GM20000 (cell line): ENCODE data around the gene SERPINA4.

Experiments
- DNase-seq: peaks from one replicate; pipeline ENCODE4 v3.0.0; 2012; ENCODE audit warnings: low spot score
- TF ChIP-seq, protein P1 (sequence below): IDR thresholded peaks from 2 replicates; pipeline ENCODE4 v1.5.1; 2012; ENCODE audit warnings: mild to moderate bottlenecking, control low read depth; ENCODE audit errors: extremely low read depth, missing control alignments

SERPINA4 gene

DNA sequence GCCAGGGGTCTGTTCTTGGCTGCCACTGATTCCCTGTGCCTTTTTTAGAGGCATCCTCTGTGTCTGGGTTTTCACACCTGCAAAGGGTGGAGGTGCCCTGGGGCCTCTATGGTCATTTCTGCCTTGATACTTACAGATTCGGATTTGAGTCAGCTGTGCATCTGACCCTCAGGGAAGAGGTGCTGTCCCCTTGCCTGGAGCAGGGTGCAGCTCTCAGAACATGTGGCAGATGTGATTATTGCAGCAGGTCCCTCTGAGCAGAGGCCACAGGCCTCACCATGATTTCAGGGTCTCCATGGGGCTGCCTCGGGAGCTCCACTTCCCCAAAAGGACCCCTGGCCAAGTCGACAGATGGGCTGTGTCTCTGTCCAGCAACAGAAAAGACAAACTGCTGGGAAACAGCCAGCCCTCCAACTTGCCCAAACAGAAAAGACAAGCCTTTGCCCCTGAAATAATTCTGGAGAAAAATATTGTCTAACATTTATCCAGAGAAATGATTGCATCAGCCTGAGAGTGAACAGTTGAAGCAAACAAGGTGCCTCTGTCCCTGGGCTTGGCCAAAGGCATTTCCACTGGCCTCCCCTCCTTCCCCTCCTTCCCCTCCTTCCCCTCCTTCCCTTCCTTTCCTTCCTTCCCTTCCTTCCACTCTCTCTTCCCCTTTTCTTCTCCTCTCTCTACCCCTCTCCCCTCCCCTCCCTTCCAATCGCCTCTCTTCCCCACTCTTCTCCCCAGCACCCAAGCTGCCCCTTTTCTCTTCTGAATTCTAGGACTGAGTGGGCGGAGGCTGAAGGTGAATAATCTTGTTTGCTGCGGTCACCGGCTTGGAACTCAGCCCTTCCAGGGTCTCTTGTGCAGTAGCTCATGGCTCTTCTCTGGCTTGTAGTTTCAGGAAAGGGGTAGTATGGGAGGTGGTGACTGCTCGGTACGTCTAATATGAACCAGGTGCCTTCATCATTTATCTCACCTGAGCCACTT is 51.6 kb downstream of the SERPINA4 start:
- no peak for DNase-seq
- TF ChIP-seq, protein P1, sequence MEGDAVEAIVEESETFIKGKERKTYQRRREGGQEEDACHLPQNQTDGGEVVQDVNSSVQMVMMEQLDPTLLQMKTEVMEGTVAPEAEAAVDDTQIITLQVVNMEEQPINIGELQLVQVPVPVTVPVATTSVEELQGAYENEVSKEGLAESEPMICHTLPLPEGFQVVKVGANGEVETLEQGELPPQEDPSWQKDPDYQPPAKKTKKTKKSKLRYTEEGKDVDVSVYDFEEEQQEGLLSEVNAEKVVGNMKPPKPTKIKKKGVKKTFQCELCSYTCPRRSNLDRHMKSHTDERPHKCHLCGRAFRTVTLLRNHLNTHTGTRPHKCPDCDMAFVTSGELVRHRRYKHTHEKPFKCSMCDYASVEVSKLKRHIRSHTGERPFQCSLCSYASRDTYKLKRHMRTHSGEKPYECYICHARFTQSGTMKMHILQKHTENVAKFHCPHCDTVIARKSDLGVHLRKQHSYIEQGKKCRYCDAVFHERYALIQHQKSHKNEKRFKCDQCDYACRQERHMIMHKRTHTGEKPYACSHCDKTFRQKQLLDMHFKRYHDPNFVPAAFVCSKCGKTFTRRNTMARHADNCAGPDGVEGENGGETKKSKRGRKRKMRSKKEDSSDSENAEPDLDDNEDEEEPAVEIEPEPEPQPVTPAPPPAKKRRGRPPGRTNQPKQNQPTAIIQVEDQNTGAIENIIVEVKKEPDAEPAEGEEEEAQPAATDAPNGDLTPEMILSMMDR = no peak

DNA sequence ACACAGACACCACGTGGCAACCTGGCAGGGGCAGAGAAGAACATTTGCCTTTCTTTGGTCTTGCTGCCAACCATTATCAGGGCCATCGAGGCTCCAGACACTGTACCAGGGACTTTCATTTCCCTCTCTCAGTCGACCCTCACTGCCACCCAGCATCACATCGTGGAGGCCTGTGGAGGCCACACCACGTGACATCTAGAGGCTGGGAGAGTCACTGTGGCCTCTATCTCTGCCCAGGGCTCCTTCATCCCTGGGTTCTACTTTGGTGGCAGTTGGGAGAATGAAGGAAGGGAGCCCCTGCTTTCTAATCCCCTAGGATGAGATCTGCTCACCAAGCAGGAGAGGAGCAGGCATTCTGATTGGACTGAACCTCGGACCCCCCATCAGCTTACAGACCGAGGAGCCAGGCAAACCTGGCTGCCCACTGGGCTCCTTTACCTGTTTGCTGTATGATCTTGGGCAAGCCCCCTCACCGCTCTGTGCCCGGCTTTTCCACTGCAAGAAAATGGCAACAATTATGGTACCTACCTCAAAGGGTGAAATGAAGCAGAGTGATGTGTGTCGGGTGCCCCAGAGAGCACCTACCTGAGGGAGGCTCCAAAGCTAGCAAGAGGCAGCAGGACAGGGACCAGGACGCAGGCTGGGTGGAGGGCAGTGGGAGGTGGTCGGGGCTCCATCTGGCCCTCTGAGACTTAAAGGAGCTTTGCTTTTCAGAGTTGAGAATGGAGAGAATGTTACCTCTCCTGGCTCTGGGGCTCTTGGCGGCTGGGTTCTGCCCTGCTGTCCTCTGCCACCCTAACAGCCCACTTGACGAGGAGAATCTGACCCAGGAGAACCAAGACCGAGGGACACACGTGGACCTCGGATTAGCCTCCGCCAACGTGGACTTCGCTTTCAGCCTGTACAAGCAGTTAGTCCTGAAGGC is 52.7 kb downstream of the SERPINA4 start:
- TF ChIP-seq, protein P1 = no peak

DNA sequence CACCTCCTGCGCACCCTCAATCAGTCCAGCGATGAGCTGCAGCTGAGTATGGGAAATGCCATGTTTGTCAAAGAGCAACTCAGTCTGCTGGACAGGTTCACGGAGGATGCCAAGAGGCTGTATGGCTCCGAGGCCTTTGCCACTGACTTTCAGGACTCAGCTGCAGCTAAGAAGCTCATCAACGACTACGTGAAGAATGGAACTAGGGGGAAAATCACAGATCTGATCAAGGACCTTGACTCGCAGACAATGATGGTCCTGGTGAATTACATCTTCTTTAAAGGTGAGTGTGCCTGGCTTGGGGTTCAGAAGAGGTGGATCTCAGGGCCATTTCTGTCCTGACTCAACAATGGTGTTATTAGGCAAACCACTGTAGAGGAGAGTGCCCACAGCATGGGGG is 53.6 kb downstream of the SERPINA4 start:
- TF ChIP-seq, protein P1 = no peak
- no peak for DNase-seq

More for the DNA sequence above, 52.7 kb downstream of the SERPINA4 start:
- DNase-seq = no peak

DNA sequence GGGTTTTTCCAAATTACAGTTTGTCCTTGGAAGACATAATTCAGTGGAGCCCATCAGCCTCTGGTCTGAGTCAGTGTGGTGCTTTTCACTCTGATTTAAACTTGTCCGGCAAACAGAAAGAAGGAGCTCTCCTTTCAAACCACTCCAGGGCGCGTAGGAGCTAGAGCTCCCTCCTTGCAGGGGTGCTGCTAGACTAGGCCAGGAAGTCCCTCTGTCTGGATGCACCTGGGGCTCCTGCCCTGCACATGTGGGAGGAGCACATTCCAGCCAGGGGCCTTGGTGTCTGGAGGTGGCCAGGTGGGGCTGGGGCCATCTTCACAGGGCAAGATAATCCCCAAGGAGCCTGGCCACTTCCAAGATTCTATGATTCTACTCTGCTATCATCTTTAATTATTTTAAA is 54.0 kb downstream of the SERPINA4 start:
- TF ChIP-seq, protein P1 = no peak
- DNase-seq = no peak

DNA sequence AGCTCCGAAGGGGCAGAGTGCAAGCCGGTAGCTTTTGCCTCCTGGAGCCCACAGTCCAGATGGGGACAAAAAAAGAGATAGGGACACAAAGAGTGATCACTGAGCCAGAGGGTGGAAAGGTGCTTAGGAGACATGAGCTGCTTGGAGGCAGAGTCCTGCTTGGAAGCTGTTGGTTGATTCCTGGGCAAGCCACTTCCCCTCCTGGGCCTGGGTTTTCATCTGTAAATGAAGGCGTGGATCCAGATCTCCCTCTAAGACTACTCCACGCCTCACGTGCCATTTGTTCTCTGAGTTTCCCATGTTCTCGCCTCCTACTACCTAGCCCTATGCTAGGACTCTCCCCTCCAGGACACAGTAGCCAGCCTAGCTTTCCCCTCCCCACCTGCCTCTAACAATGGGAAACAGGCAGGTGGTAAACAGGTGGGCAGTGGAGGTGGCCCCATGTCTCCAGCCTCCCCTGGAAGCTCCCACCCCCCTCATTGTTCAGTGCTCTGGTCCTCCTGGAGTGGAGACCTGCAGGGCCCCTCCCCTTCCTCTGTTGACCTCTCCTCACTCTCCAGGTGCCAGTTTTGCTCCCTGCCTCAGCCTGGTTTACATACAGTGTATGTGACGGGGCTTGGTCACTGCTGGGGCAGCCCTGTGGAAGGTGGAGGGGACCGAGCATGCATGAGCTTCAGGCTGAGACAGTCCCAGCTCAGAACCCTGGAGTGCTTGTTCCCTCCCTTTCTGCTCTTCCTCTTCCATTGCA is 54.8 kb downstream of the SERPINA4 start:
- TF ChIP-seq, protein P1 = no peak

DNA sequence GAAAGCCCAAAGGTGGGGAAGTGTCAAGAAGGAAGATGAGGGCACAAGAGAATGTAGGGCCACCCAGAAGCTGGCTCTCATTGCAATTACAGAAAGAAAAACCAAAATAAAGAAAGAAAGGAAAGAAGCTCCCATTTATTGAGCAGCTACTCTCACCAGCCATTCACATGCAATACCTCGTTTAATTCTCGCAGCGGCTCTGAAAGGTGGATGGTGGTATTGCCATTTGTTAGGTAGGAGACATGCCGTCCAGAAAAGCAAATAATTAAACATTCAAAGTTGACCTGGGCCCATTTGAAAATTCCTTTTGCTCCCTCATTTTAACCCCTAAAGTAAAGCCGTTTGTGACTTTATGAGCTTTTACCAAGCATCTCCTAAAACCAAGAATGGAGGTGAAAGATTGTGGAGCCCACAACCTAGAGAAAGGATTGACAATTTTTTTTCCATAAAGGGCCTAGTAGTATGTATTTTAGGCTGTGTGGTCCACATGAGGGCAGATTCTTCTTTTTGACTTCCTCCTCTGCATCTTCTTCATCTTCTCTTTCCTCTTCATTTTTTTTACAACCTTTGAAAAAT is 56.2 kb downstream of the SERPINA4 start:
- DNase-seq = no peak
- TF ChIP-seq, protein P1 = no peak

More for the DNA sequence above, 54.8 kb downstream of the SERPINA4 start:
- no peak for DNase-seq
